A549 (cell line): ENCODE data around the gene BANK1.

Source experiments
- CTCF ChIP-seq: fragments of >200 bp; sonication (Bioruptor Twin); formaldehyde crosslinking; IDR thresholded peaks from 3 replicates; pipeline ENCODE4 v1.5.1; 2016
- EP300 ChIP-seq, 2 experiments: fragments of >200 bp; sonication (Bioruptor Twin); formaldehyde crosslinking; IDR thresholded peaks; 2 replicates in 1 of 2; 3 replicates in 1 of 2; pipeline ENCODE4 v1.6.1; 2016 to 2017
- GATA3 ChIP-seq: IDR thresholded peaks from 2 replicates; pipeline ENCODE4 v1.6.1; 2012; ENCODE audit warnings: borderline replicate concordance
- MAX ChIP-seq: IDR thresholded peaks from 2 replicates; pipeline ENCODE4 v1.6.1; 2012
- MYC ChIP-seq: IDR thresholded peaks from 2 replicates; pipeline ENCODE4 v1.6.1; 2012; ENCODE audit warnings: mild to moderate bottlenecking, inconsistent platforms, low read length, improper control_type of control experiment, borderline replicate concordance
- NR3C1 ChIP-seq: fragments of >200 bp; sonication (Bioruptor Twin); formaldehyde crosslinking; IDR thresholded peaks from 3 replicates; pipeline ENCODE4 v1.6.1; 2017
- PHF8 ChIP-seq: fragments of 200-600 bp; sonication (generic); IDR thresholded peaks from 2 replicates; pipeline ENCODE4 v1.6.1; 2016; ENCODE audit warnings: low read depth, mild to moderate bottlenecking, antibody characterized with exemption, moderate library complexity, borderline replicate concordance
- POLR2A ChIP-seq: IDR thresholded peaks from 2 replicates; pipeline ENCODE4 v1.6.1; 2012; ENCODE audit warnings: mild to moderate bottlenecking, low read length
- RAD21 ChIP-seq, 2 experiments: fragments of >200 bp in 1 of 2; sonication (Bioruptor Twin) in 1 of 2; formaldehyde crosslinking in 1 of 2; IDR thresholded peaks in 1 of 2; conservative IDR thresholded peaks in 1 of 2; 2 replicates in 1 of 2; 3 replicates in 1 of 2; pipeline ENCODE4 v1.6.1; 2012 to 2018; ENCODE audit warnings: inconsistent platforms in 1 of 2
- SMC3 ChIP-seq: fragments of >200 bp; sonication (Bioruptor Twin); formaldehyde crosslinking; IDR thresholded peaks from 3 replicates; pipeline ENCODE4 v1.6.1; 2018; ENCODE audit warnings: inconsistent platforms
- TFCP2L1 ChIP-seq: fragments of 250-450 bp; sonication (Bioruptor Pico); IDR thresholded peaks from 2 replicates; pipeline ENCODE4 v1.5.0; 2021; ENCODE audit warnings: mild to moderate bottlenecking
- TP53 ChIP-seq: fragments of 250-450 bp; sonication (Bioruptor Pico); IDR thresholded peaks from 2 replicates; pipeline ENCODE4 v1.5.0; 2021; ENCODE audit warnings: mild to moderate bottlenecking, moderate library complexity

- TF ChIP-seq CTCF (no peak), GATA3 (no peak), EP300 (IDR thresholded peaks at IDR 0.05) (no peak), TP53 (CRISPR knock-in tag) (no peak), RAD21 (conservative IDR thresholded peaks at IDR 0.05 in 1 of 2, IDR thresholded peaks at IDR 0.05 in 1 of 2) (no peak), TFCP2L1 (CRISPR knock-in tag) (no peak), MAX (no peak), SMC3 (no peak), NR3C1 (no peak), PHF8 (no peak), POLR2A (no peak), MYC (no peak)
Observed at GRCh38 chr4:101795704-101796103, 5.2 kb downstream of the BANK1 start.
